Thyroid gland (tissue), 4 donors: ENCODE results near the gene MRPL51. TPM values are rescaled to one million over a fixed set of nuclear protein-coding genes. Genes with fewer than 3 reads are reported as not detected.
"Not testable (repeated sequence)": the region's sequence is repeated elsewhere in the genome, so short reads cannot be mapped to it uniquely, and the experiment has no call there.

Experiments
- DNase-seq, 2 donors: peaks; one replicate each; pipeline ENCODE4 v3.0.0-alpha.2; 2019
- H3K27ac ChIP-seq, 3 donors: fragments of 200-600 bp; sonication (generic); 1 replicate in 2 of 3; 2 replicates in 1 of 3; pipeline ENCODE4 v1.5.1; 2016 to 2019; ENCODE audit warnings: mild to moderate bottlenecking in 1 of 3, moderate library complexity in 1 of 3
- H3K27me3 ChIP-seq: fragments of 200-600 bp; sonication (generic); one replicate; pipeline ENCODE4 v1.5.1; 2019
- H3K36me3 ChIP-seq, 2 donors: fragments of 200-600 bp; sonication (generic); one replicate each; pipeline ENCODE4 v1.5.1; 2016 to 2019
- H3K4me1 ChIP-seq, 2 donors: fragments of 200-600 bp; sonication (generic); one replicate each; pipeline ENCODE4 v1.5.1; 2017 to 2019
- H3K4me3 ChIP-seq, 3 donors: fragments of 200-600 bp; sonication (generic); replicated peaks in 1 of 3; 1 replicate in 2 of 3; 2 replicates in 1 of 3; pipeline ENCODE4 v1.5.1; 2016; ENCODE audit warnings: mild to moderate bottlenecking in 1 of 3
- H3K9me3 ChIP-seq: fragments of 200-600 bp; sonication (generic); one replicate; pipeline ENCODE4 v1.5.1; 2017
- CTCF ChIP-seq, 6 experiments: fragments of 200-600 bp in 3 of 6; fragments of 450-650 bp in 3 of 6; sonication (generic) in 3 of 6; IDR thresholded peaks; one replicate each; pipeline ENCODE4 v1.5.1; 2016 to 2019; ENCODE audit warnings: antibody characterized with exemption in 6 of 6, mild to moderate bottlenecking in 2 of 6, inconsistent platforms in 1 of 6, moderate library complexity in 1 of 6
- POLR2A ChIP-seq, 2 donors: fragments of 450-650 bp; IDR thresholded peaks; one replicate each; pipeline ENCODE4 v1.6.1; 2017; ENCODE audit warnings: antibody characterized with exemption in 2 of 2, mild to moderate bottlenecking in 2 of 2, moderate library complexity in 1 of 2
- WGBS, 2 donors: methylation state at CpG; one replicate each; pipeline ENCODE4 v1.1.5; 2017; 5-methylcytosine and 5-hydroxymethylcytosine counted together
- intact Hi-C: fragments of 100-400 bp; cut with DNase I; formaldehyde crosslinking; loops from one replicate; pipeline ENCODE4 v1.15.1; 2023
- total RNA-seq, 4 donors: library from RNA; depleted of rRNA; stranded (reverse); fragments of >200 nt; gene quantifications; one replicate each; pipeline ENCODE4 v1.2.3, GENCODE V29; 2016

Gene MRPL51
- total RNA-seq, 4 donors from 2014 or later: 16.7 to 84.6 (median 46.9) TPM

- no peak for DNase-seq
- Histone ChIP-seq H3K27me3 (no peaks in the 10 kb centered on the region), H3K27ac (no peak overlapping the region), H3K4me3 (no peak overlapping the region), H3K36me3 (peaks cover 0 to 6% of the 10 kb centered on the region in 2 donors), H3K4me1 (peaks cover 15 to 18% of the 10 kb centered on the region in 2 donors), H3K9me3 (no peaks in the 10 kb centered on the region)
- 66 to 71% methylated on average over 1 of the region's 1 CpG for WGBS, 2 donors
- no peak for TF ChIP-seq CTCF (IDR thresholded peaks at IDR 0.05)
- TF ChIP-seq POLR2A (IDR thresholded peaks at IDR 0.05): no peak
- intact Hi-C loops: no loop called here
Observed at GRCh38 chr12:6494968-6495367, 1.9 kb upstream of the MRPL51 start.

- WGBS, 2 donors: 2% methylated on average over 14 of the region's 14 CpGs
- Histone ChIP-seq H3K4me3 (peak overlapping the region; percentile 47 to 86 (median 82)), H3K36me3 (peaks cover 0 to 6% of the 10 kb centered on the region in 2 donors), H3K27me3 (no peaks in the 10 kb centered on the region), H3K27ac (no peak overlapping the region), H3K9me3 (no peaks in the 10 kb centered on the region), H3K4me1 (peaks cover 15 to 18% of the 10 kb centered on the region in 2 donors)
- TF ChIP-seq CTCF (IDR thresholded peaks at IDR 0.05) (no peak), POLR2A (IDR thresholded peaks at IDR 0.05) (no peak)
- intact Hi-C loops: no loop called here
- no peak for DNase-seq
Observed at GRCh38 chr12:6494258-6494743, 1.2 kb upstream of the MRPL51 start.

GRCh38 chr12:6493497-6494257 is 615 bp upstream of the MRPL51 start, which contains the start of gene NCAPD2:
NCAPD2 (plus strand) TSS chr12:6494102; CDS start chr12:6495099, 997 bp downstream.
- no peak for TF ChIP-seq POLR2A (IDR thresholded peaks at IDR 0.05)
- TF ChIP-seq CTCF (IDR thresholded peaks at IDR 0.05): peak in 4 of 6 experiments; percentile 31 to 67 (median 63)
- H3K27ac ChIP-seq: peak within 1 kb of the TSS; percentile 71 to 98 (median 93)
- H3K4me1 ChIP-seq: peaks cover 15 to 18% of the 10 kb centered on the region in 2 donors
- intact Hi-C loops: loop anchor here (2.0 kb wide), 1 partner anchor 43 kb away; no protein-coding TSS in a partner anchor
- no peaks in the 10 kb centered on the region for H3K27me3 ChIP-seq
- 0% methylated on average over 22 to 30 of the region's 49 CpGs for WGBS, 2 donors
- no peaks in the 10 kb centered on the region for H3K9me3 ChIP-seq
- peaks cover 0 to 3% of the 10 kb centered on the region in 2 donors for H3K36me3 ChIP-seq
- H3K4me3 ChIP-seq: peak within 1 kb of the TSS; percentile 53 to 99 (median 82)
- DNase-seq: peak; percentile 96

GRCh38 chr12:6490673-6491072 is 2.4 kb downstream of the MRPL51 start:
- WGBS, 2 donors: 97 to 100% methylated on average over 1 of the region's 1 CpG
- DNase-seq, H3K27me3 ChIP-seq, H3K36me3 ChIP-seq, intact Hi-C loops, H3K27ac ChIP-seq, H3K4me3 ChIP-seq, H3K9me3 ChIP-seq: not testable (repeated sequence)
- H3K4me1 ChIP-seq: peaks cover 15 to 18% of the 10 kb centered on the region in 2 donors

- no peaks in the 10 kb centered on the region for H3K9me3 ChIP-seq
- H3K4me3 ChIP-seq: no peak overlapping the region
- H3K27ac ChIP-seq: no peak overlapping the region
- no peaks in the 10 kb centered on the region for H3K36me3 ChIP-seq
- intact Hi-C loops: no loop called here
- H3K4me1 ChIP-seq: peaks cover 9 to 11% of the 10 kb centered on the region in 2 donors
- no peak for DNase-seq
- 68% methylated on average over 4 of the region's 4 CpGs for WGBS, 2 donors
- TF ChIP-seq POLR2A (IDR thresholded peaks at IDR 0.05): no peak
- TF ChIP-seq CTCF (IDR thresholded peaks at IDR 0.05): no peak
- H3K27me3 ChIP-seq: no peaks in the 10 kb centered on the region
Observed at GRCh38 chr12:6489449-6489848, 3.6 kb downstream of the MRPL51 start.
